Mucosa of rectum (tissue), 2 donors: Measurements from ENCODE around the gene PCMT1.
"Not testable (repeated sequence)": the region's sequence is repeated elsewhere in the genome, so short reads cannot be mapped to it uniquely, and the experiment has no call there.

ENCODE experiments used
- H3K27ac ChIP-seq, 2 donors: one replicate each; pipeline ENCODE4 v1.7.0; 2013; ENCODE audit warnings: inconsistent platforms in 2 of 2, low read depth in 2 of 2, low read length in 2 of 2
- H3K27me3 ChIP-seq, 2 donors: one replicate each; pipeline ENCODE4 v1.7.0; 2013; ENCODE audit warnings: low read length in 2 of 2; ENCODE audit not compliant: control insufficient read depth in 2 of 2, insufficient read depth in 2 of 2
- H3K36me3 ChIP-seq, 2 donors: one replicate each; pipeline ENCODE4 v1.7.0; 2013; ENCODE audit warnings: low read length in 2 of 2; ENCODE audit not compliant: control insufficient read depth in 2 of 2, insufficient read depth in 2 of 2
- H3K4me1 ChIP-seq, 2 donors: one replicate each; pipeline ENCODE4 v1.7.0; 2013; ENCODE audit warnings: low read length in 2 of 2, mild to moderate bottlenecking in 1 of 2; ENCODE audit not compliant: control insufficient read depth in 2 of 2, insufficient read depth in 2 of 2
- H3K4me3 ChIP-seq, 2 donors: one replicate each; pipeline ENCODE4 v1.7.0; 2013; ENCODE audit warnings: low read length in 2 of 2
- H3K9ac ChIP-seq, 2 donors: one replicate each; pipeline ENCODE4 v1.7.0; 2013; ENCODE audit warnings: low read length in 2 of 2, low read depth in 1 of 2, mild to moderate bottlenecking in 1 of 2
- H3K9me3 ChIP-seq, 2 donors: one replicate each; pipeline ENCODE4 v1.7.0; 2013; ENCODE audit warnings: low read length in 2 of 2; ENCODE audit not compliant: control insufficient read depth in 2 of 2
- donor health status: healthy.
- donor health status: Normal muscosa, but diverticular disease.

PCMT1 gene

GRCh38 chr6:149851461-149852110 is 102.0 kb downstream of the PCMT1 start:
- no peak overlapping the region for H3K4me3 ChIP-seq
- no peaks in the 10 kb centered on the region for H3K36me3 ChIP-seq
- H3K27ac ChIP-seq, result no peak overlapping the region
- peaks cover 7 to 12% of the 10 kb centered on the region in 2 donors for H3K4me1 ChIP-seq
- no peaks in the 10 kb centered on the region for H3K27me3 ChIP-seq
- H3K9ac ChIP-seq, result no peak overlapping the region
- H3K9me3 ChIP-seq, result no peaks in the 10 kb centered on the region

- no peaks in the 10 kb centered on the region for H3K36me3 ChIP-seq
- H3K27ac ChIP-seq, result no peak overlapping the region
- H3K9me3 ChIP-seq, result no peaks in the 10 kb centered on the region
- H3K27me3 ChIP-seq, result no peaks in the 10 kb centered on the region
- H3K9ac ChIP-seq, result no peak overlapping the region
- no peak overlapping the region for H3K4me3 ChIP-seq
- peaks cover 5 to 9% of the 10 kb centered on the region in 2 donors for H3K4me1 ChIP-seq
Measured at GRCh38 chr6:149852180-149852579, 102.6 kb downstream of the PCMT1 start.

DNA sequence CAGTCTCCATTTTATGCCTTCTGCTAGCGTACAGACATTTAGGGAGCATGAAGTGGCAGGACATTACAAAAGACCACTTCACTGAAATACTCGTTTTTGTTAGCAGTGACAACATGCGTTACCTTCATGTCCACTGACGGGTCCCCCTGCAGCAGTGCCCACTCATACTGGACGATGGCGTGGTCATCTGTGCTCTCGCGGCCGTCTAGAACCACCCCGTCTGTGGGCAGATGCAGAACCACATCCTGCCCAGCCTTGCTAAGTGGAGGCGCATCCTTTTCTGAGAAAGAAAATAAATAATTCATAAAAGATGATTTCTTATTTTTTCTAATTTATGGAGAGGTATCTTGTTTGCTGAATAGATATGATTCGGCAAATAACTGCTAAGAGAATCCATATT is 103.3 kb downstream of the PCMT1 start:
- H3K4me1 ChIP-seq, result peaks cover 5 to 7% of the 10 kb centered on the region in 2 donors
- H3K27me3 ChIP-seq, result no peaks in the 10 kb centered on the region
- H3K9ac ChIP-seq, result no peak overlapping the region
- H3K27ac ChIP-seq, result no peak overlapping the region
- H3K4me3 ChIP-seq, result no peak overlapping the region
- H3K9me3 ChIP-seq, result no peaks in the 10 kb centered on the region
- no peaks in the 10 kb centered on the region for H3K36me3 ChIP-seq

GRCh38 chr6:149854017-149854416 is 104.5 kb downstream of the PCMT1 start:
- H3K9me3 ChIP-seq, H3K36me3 ChIP-seq, H3K4me3 ChIP-seq, H3K4me1 ChIP-seq, H3K9ac ChIP-seq, H3K27ac ChIP-seq, H3K27me3 ChIP-seq: not testable (repeated sequence)

DNA sequence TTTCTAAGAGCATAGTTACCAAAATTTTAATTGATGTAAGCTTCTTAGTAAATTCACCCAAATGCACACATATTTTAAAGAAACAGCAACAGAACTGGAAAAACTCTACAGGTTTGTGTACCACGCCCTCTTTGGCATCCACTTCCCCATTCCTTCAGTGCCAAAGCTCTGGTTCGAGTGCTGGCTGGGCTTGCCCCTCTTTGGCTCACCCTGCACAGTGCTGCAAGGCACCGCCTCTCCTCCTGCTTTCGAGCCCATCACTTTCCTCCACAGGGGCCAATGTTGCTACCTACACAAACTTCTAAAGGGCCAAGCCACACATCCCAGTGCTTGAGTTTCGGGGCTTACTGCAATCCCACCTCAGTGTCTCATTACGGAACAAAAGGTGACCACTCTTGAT is 105.0 kb downstream of the PCMT1 start:
- no peak overlapping the region for H3K4me3 ChIP-seq
- H3K9ac ChIP-seq, result no peak overlapping the region
- H3K4me1 ChIP-seq, result peaks cover 5 to 7% of the 10 kb centered on the region in 2 donors
- no peaks in the 10 kb centered on the region for H3K27me3 ChIP-seq
- no peaks in the 10 kb centered on the region for H3K9me3 ChIP-seq
- no peaks in the 10 kb centered on the region for H3K36me3 ChIP-seq
- H3K27ac ChIP-seq, result no peak overlapping the region

DNA sequence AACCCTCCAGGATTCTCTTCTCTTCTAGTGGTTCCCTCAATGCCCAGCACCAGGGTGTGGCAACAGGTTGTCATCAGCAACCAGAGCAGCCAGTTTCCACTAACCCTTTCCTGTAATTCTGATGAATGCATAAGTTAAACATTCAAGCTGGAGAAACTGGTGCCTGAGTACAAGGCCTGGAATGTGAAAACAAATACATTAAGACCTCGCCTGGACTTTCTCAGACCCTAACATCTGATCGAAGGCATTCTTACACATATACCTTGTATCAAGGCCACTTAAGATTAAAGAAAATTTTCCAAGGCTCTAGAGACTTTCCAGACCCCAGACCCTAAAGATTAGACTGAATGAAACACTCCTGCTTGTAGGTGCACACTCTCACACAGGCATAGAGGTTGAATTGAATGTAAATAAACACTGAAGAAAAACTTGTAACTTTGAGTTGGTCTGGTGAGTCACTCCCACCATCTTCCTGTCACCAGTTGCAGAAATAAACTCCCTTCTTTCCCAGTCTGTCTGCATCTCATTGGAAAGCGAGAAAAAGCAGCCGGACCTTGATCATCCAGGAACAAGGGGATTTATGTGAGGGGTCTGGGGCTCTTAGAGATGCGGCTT is 105.6 kb downstream of the PCMT1 start:
- no peaks in the 10 kb centered on the region for H3K9me3 ChIP-seq
- peaks cover 5 to 7% of the 10 kb centered on the region in 2 donors for H3K4me1 ChIP-seq
- H3K27ac ChIP-seq, result no peak overlapping the region

GRCh38 chr6:149855741-149856140 is 106.2 kb downstream of the PCMT1 start:
- H3K36me3 ChIP-seq, result no peaks in the 10 kb centered on the region
- H3K4me1 ChIP-seq, result peaks cover 5 to 7% of the 10 kb centered on the region in 2 donors
- no peak overlapping the region for H3K4me3 ChIP-seq
- no peaks in the 10 kb centered on the region for H3K9me3 ChIP-seq
- no peak overlapping the region for H3K27ac ChIP-seq
- H3K9ac ChIP-seq, result no peak overlapping the region
- no peaks in the 10 kb centered on the region for H3K27me3 ChIP-seq

More for the DNA sequence above, 105.6 kb downstream of the PCMT1 start:
- Histone ChIP-seq H3K4me3 (no peak overlapping the region), H3K36me3 (no peaks in the 10 kb centered on the region), H3K9ac (no peak overlapping the region), H3K27me3 (no peaks in the 10 kb centered on the region)

DNA sequence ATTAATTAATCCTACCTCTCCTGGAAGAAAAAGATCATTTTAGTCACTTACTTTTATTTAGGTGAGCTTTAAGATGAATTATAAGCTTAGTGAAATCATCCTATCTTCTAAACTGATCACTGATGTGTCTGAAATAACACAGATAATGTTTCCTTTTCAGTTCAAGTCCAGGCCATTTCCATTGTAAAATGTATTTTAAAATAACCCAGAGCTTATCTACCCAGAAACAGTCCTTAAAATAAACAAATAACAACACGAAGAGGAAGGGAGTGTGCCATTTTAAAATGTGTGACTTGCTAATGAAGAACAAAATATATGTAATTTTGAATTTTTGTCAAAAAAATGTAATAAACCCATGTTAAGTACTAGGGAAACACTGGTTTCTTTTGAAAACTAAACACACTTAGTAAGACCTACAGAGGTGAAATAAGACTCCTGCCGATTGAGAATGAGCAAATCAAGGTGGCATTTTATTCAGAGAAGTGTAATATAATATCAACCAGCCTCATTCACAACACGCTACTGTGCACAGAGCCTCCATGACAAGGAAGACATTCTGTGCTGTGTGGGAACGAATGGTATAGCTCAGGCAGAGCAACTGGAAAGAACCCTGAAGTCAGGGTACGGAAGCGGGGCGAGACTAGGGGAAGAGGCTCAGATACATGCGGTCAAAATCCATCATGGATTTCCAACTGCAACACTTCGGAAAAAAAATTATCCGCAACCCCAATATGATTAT is 106.9 kb downstream of the PCMT1 start:
- H3K9me3 ChIP-seq, result no peaks in the 10 kb centered on the region
- H3K27me3 ChIP-seq, result no peaks in the 10 kb centered on the region
- peaks cover 5 to 7% of the 10 kb centered on the region in 2 donors for H3K4me1 ChIP-seq
- H3K27ac ChIP-seq, result no peak overlapping the region
- H3K9ac ChIP-seq, result no peak overlapping the region
- no peak overlapping the region for H3K4me3 ChIP-seq
- H3K36me3 ChIP-seq, result no peaks in the 10 kb centered on the region

DNA sequence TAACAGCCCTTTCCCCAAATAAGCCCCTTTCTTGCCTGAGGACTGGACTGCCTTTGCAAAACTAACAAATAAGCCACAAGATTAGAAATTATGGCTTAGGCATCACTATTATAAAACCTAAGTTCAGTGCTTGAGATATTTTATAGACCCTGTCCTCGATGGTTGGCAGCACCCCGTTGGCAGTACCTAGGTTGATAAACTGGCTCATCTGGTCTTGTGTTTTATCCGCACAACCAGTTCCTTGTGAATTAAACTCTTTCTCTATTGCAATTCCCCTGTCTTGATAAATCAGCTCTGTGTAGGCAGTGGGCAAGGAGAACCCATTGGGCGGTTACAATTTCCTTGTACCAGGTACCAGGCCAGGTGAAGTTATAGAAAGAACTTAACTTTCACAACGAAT is 108.0 kb downstream of the PCMT1 start:
- Histone ChIP-seq H3K9ac (no peak overlapping the region), H3K36me3 (no peaks in the 10 kb centered on the region), H3K27ac (no peak overlapping the region), H3K4me3 (no peak overlapping the region), H3K9me3 (no peaks in the 10 kb centered on the region), H3K4me1 (peaks cover 7 to 9% of the 10 kb centered on the region in 2 donors), H3K27me3 (no peaks in the 10 kb centered on the region)

GRCh38 chr6:149859368-149859767 is 109.8 kb downstream of the PCMT1 start:
- H3K9ac ChIP-seq, result no peak overlapping the region
- no peaks in the 10 kb centered on the region for H3K36me3 ChIP-seq
- H3K4me1 ChIP-seq, result peaks cover 8 to 9% of the 10 kb centered on the region in 2 donors
- H3K27ac ChIP-seq, result no peak overlapping the region
- H3K4me3 ChIP-seq, result no peak overlapping the region
- H3K27me3 ChIP-seq, result no peaks in the 10 kb centered on the region
- no peaks in the 10 kb centered on the region for H3K9me3 ChIP-seq
